ENCODE results near the gene NLGN4X.

GRCh38 chrX:6074532-6074931 lies 154.1 kb downstream of the NLGN4X start:
- TF ChIP-seq SP1 (IDR thresholded peaks at IDR 0.05), result no peak
- no peak for TF ChIP-seq FOXA1 (IDR thresholded peaks at IDR 0.05)
- TF ChIP-seq LEF1 (IDR thresholded peaks at IDR 0.05; ENCODE audit: borderline replicate concordance), result no peak
- no peak for TF ChIP-seq FOXK2 (IDR thresholded peaks at IDR 0.05)
- no peak for TF ChIP-seq BHLHE40 (IDR thresholded peaks at IDR 0.05; ENCODE audit: borderline replicate concordance)
- TF ChIP-seq ARNT (IDR thresholded peaks at IDR 0.05), result no peak
- TF ChIP-seq FOXM1 (IDR thresholded peaks at IDR 0.05; ENCODE audit: borderline replicate concordance), result no peak
- TF ChIP-seq ELF4 (IDR thresholded peaks at IDR 0.05), result no peak
- TF ChIP-seq CTBP1 (IDR thresholded peaks at IDR 0.05; ENCODE audit: borderline replicate concordance), result no peak
- no peak for TF ChIP-seq NFRKB (IDR thresholded peaks at IDR 0.05)
- no peak for TF ChIP-seq ZNF384 (IDR thresholded peaks at IDR 0.05)
- no peak for TF ChIP-seq SUZ12 (IDR thresholded peaks at IDR 0.05)
- no peak for TF ChIP-seq TARDBP (IDR thresholded peaks at IDR 0.05)
